Measurements from ENCODE around the gene MRPS9.

Gene MRPS9

DNA sequence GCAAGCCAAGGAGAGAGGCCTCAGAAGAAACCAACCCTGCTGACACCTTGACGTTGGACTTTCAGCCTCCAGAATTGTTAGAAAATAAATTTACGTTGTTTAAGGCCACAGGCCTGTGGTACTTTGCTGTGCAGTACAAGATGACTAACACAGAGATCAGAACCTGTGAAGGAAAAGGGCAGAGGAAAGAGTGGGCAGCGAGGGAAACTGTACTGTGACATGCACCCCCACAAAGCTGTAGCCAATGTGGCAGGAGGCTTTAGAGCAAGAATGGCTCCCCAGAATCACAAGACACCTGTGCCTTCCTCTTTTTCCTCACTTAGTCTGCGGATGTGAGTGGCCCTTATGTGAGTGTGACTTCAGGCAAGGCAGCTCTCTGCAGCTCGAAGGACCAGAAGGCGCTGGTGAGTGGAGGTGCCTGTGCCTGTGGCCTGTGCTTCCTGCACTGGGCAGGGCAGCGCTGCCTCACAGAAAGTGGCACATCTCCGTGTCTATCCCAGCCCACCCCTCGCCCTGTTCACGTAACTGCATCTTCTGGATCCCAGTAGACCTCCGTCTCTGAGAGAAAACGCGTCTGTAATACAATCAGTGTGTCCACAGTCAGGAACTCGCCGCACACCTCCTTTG lies 89.5 kb downstream of the MRPS9 start:
- no peak for ATAC-seq (ENCODE audit: insufficient read depth, low read depth)
- Histone ChIP-seq H3K4me1 (ENCODE audit: insufficient read depth, low read length) (no peaks in the 10 kb centered on the region), H3K9ac (ENCODE audit: low read depth, low read length) (no peak overlapping the region), H3K36me3 (ENCODE audit: insufficient read depth, low read length) (no peaks in the 10 kb centered on the region), H4K20me1 (ENCODE audit: insufficient read depth, low read length) (no peaks in the 10 kb centered on the region), H3K4me3 (ENCODE audit: low read depth in 1 of 2, low read length in 2 of 2) (no peak overlapping the region), H3K4me2 (ENCODE audit: insufficient read depth, low read length) (no peak overlapping the region), H3K27ac (ENCODE audit: low read length) (no peak overlapping the region), H3K79me2 (ENCODE audit: insufficient read depth, low read length) (no peaks in the 10 kb centered on the region), H3K27me3 (ENCODE audit: insufficient read depth, low read length, poor library complexity) (peaks cover 2% of the 10 kb centered on the region), H3K9me3 (ENCODE audit: insufficient read depth, low read length, severe bottlenecking) (no peaks in the 10 kb centered on the region), H2AFZ (ENCODE audit: low read depth, low read length) (no peak overlapping the region)
- TF ChIP-seq, protein P1, sequence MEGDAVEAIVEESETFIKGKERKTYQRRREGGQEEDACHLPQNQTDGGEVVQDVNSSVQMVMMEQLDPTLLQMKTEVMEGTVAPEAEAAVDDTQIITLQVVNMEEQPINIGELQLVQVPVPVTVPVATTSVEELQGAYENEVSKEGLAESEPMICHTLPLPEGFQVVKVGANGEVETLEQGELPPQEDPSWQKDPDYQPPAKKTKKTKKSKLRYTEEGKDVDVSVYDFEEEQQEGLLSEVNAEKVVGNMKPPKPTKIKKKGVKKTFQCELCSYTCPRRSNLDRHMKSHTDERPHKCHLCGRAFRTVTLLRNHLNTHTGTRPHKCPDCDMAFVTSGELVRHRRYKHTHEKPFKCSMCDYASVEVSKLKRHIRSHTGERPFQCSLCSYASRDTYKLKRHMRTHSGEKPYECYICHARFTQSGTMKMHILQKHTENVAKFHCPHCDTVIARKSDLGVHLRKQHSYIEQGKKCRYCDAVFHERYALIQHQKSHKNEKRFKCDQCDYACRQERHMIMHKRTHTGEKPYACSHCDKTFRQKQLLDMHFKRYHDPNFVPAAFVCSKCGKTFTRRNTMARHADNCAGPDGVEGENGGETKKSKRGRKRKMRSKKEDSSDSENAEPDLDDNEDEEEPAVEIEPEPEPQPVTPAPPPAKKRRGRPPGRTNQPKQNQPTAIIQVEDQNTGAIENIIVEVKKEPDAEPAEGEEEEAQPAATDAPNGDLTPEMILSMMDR (IDR thresholded peaks at IDR 0.05; ENCODE audit: borderline replicate concordance, extremely low read depth, low read length, poor library complexity, severe bottlenecking) = no peak
- TF ChIP-seq EZH2 (IDR thresholded peaks at IDR 0.05; ENCODE audit: borderline replicate concordance, low read depth, low read length, severe bottlenecking) = no peak
- no peak for DNase-seq

DNA sequence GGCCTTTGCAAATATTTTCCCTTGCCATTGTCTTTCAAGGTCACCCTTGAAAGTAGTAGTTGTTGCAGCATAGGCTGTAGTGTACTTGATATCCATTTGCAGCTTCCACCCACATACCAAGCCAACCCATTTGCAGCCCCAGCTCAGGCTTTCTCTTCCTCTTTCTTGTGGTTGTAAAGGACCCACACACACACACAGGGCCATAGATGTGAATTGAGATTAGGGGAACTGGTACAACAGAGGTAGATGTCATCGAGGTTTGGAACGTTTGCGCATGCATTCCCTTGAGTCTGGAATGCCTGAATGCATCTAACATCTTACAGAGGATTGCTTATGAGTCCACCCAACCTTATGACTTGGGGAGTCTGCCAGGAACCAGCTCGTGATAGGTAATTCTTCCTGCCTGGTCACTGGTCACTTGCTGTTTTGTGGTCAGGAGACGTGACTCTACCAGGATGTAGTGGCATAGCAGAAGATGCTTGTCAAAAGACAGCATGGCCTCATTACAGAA lies 91.9 kb downstream of the MRPS9 start:
- Histone ChIP-seq H3K79me2 (ENCODE audit: insufficient read depth, low read length) (no peaks in the 10 kb centered on the region), H3K9ac (ENCODE audit: low read depth, low read length) (no peak overlapping the region), H3K4me2 (ENCODE audit: insufficient read depth, low read length) (no peak overlapping the region), H3K4me3 (ENCODE audit: low read depth in 1 of 2, low read length in 2 of 2) (no peak overlapping the region), H3K27ac (ENCODE audit: low read length) (no peak overlapping the region), H2AFZ (ENCODE audit: low read depth, low read length) (no peak overlapping the region), H3K36me3 (ENCODE audit: insufficient read depth, low read length) (no peaks in the 10 kb centered on the region), H3K4me1 (ENCODE audit: insufficient read depth, low read length) (no peaks in the 10 kb centered on the region), H3K9me3 (ENCODE audit: insufficient read depth, low read length, severe bottlenecking) (no peaks in the 10 kb centered on the region), H3K27me3 (ENCODE audit: insufficient read depth, low read length, poor library complexity) (peaks cover 2% of the 10 kb centered on the region), H4K20me1 (ENCODE audit: insufficient read depth, low read length) (no peaks in the 10 kb centered on the region)
- no peak for ATAC-seq (ENCODE audit: insufficient read depth, low read depth)
- no peak for DNase-seq
- no peak for TF ChIP-seq EZH2 (IDR thresholded peaks at IDR 0.05; ENCODE audit: borderline replicate concordance, low read depth, low read length, severe bottlenecking)
- TF ChIP-seq, protein P1 (IDR thresholded peaks at IDR 0.05; ENCODE audit: borderline replicate concordance, extremely low read depth, low read length, poor library complexity, severe bottlenecking) = no peak

DNA sequence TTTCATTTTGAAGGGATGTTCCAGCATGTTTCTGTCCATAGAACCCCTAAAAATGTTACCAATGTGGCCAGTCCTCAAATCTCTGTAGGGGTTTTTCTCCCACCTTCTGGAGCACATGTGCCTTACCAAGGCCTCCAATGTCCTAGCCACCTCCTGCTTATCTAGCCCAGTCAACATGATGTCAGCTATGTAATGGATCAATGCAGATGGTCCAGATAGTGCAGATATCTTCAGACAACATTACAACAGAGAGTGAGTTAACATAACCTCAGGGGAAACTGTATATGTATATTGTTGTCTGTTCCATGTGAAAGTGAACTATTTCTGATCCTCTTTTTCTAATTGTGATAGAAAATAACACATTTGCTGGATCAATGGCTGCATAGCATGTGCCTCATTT lies 92.7 kb downstream of the MRPS9 start:
- peaks cover 2% of the 10 kb centered on the region for H3K27me3 ChIP-seq (ENCODE audit: insufficient read depth, low read length, poor library complexity)
- no peaks in the 10 kb centered on the region for H3K79me2 ChIP-seq (ENCODE audit: insufficient read depth, low read length)
- TF ChIP-seq, protein P1 (IDR thresholded peaks at IDR 0.05; ENCODE audit: borderline replicate concordance, extremely low read depth, low read length, poor library complexity, severe bottlenecking) = no peak
- no peak for TF ChIP-seq EZH2 (IDR thresholded peaks at IDR 0.05; ENCODE audit: borderline replicate concordance, low read depth, low read length, severe bottlenecking)
- no peaks in the 10 kb centered on the region for H3K36me3 ChIP-seq (ENCODE audit: insufficient read depth, low read length)
- no peak overlapping the region for H3K4me3 ChIP-seq (ENCODE audit: low read depth in 1 of 2, low read length in 2 of 2)
- no peaks in the 10 kb centered on the region for H3K4me1 ChIP-seq (ENCODE audit: insufficient read depth, low read length)
- DNase-seq (no peak), ATAC-seq (ENCODE audit: insufficient read depth, low read depth) (no peak)
- H3K27ac ChIP-seq (ENCODE audit: low read length) = no peak overlapping the region
- no peak overlapping the region for H3K4me2 ChIP-seq (ENCODE audit: insufficient read depth, low read length)
- H4K20me1 ChIP-seq (ENCODE audit: insufficient read depth, low read length) = no peaks in the 10 kb centered on the region
- no peak overlapping the region for H3K9ac ChIP-seq (ENCODE audit: low read depth, low read length)
- no peak overlapping the region for H2AFZ ChIP-seq (ENCODE audit: low read depth, low read length)
- no peaks in the 10 kb centered on the region for H3K9me3 ChIP-seq (ENCODE audit: insufficient read depth, low read length, severe bottlenecking)

Measured in DND-41 (cell line).